ENCODE data around the gene CDKAL1.
"Not testable (repeated sequence)": the region's sequence is repeated elsewhere in the genome, so short reads cannot be mapped to it uniquely, and the experiment has no call there.

The CDKAL1 gene

DNA sequence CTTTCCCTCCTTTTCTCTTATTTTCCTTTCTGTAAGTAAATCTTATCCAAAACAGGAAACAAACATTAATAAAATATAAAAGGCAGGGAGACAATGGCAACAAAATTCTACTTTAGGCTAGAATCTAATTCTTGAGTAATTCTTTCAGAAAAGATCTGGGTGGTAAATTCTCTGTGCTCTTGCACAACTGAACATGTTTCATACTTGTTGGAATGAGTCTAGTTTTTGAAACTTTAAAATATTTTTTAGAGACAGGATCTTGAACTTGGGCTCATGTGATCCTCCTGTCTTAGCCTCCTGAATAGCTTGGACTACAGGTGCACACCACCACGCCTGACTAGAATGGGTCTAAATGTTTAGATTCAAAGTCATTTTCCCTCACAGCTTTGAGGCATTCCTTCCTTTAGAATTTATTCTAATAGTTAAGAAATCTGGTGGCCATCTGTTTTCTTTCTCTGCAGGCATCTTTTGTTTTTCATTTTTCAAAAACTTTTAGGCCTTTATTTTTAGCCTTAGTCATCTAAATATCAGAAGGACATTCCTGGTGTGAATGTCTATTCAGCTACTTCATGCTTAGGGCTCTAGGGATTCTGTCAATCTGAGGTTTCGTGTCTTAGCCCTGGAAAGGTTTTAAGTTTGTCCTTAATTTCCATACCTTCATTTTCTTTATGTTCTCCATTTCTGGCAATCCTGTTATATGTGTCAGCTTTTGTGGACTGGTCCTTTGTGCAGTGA lies 76.5 kb downstream of the CDKAL1 start:
- no peak for DNase-seq (ENCODE audit: extremely low spot score)
- POLR2A ChIA-PET: no interaction called here
- TF ChIP-seq LEF1 (IDR thresholded peaks at IDR 0.05; ENCODE audit: borderline replicate concordance) (no peak), SUZ12 (IDR thresholded peaks at IDR 0.05) (no peak), ZNF384 (IDR thresholded peaks at IDR 0.05) (no peak), ELF4 (IDR thresholded peaks at IDR 0.05) (no peak), FOXM1 (IDR thresholded peaks at IDR 0.05; ENCODE audit: borderline replicate concordance) (no peak), FOXK2 (IDR thresholded peaks at IDR 0.05) (no peak), TARDBP (IDR thresholded peaks at IDR 0.05) (no peak), L3MBTL2 (conservative IDR thresholded peaks at IDR 0.05) (no peak), HDGF (IDR thresholded peaks at IDR 0.05; ENCODE audit: borderline replicate concordance) (no peak), CTBP1 (IDR thresholded peaks at IDR 0.05; ENCODE audit: borderline replicate concordance) (no peak), BHLHE40 (IDR thresholded peaks at IDR 0.05; ENCODE audit: borderline replicate concordance) (no peak), FOXA1 (IDR thresholded peaks at IDR 0.05) (no peak), ARNT (IDR thresholded peaks at IDR 0.05) (no peak), NFRKB (IDR thresholded peaks at IDR 0.05) (no peak), SP1 (IDR thresholded peaks at IDR 0.05) (no peak)
- TF ChIP-seq, protein P1, sequence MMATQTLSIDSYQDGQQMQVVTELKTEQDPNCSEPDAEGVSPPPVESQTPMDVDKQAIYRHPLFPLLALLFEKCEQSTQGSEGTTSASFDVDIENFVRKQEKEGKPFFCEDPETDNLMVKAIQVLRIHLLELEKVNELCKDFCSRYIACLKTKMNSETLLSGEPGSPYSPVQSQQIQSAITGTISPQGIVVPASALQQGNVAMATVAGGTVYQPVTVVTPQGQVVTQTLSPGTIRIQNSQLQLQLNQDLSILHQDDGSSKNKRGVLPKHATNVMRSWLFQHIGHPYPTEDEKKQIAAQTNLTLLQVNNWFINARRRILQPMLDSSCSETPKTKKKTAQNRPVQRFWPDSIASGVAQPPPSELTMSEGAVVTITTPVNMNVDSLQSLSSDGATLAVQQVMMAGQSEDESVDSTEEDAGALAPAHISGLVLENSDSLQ (IDR thresholded peaks at IDR 0.05): no peak
- CTCF ChIA-PET: no interaction called here

DNA sequence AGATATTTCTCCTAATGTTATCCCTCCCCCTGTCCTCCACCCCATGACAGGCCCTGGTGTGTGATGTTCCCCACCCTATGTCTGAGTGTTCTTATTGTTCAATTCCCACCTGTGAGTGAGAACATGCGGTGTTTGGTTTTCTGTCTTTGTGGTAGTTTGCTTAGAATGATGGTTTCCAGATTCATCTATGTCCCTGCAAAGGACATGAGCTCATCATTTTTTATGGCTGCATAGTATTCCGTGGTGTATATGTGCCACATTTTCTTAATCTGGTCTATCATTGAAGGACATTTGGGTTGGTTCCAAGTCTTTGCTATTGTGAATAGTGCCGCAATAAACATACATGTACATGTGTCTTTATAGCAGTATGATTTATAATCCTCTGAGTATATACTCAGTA lies 83.3 kb downstream of the CDKAL1 start:
- CTCF ChIA-PET; POLR2A ChIA-PET; DNase-seq (ENCODE audit: extremely low spot score): not testable (repeated sequence)

DNA sequence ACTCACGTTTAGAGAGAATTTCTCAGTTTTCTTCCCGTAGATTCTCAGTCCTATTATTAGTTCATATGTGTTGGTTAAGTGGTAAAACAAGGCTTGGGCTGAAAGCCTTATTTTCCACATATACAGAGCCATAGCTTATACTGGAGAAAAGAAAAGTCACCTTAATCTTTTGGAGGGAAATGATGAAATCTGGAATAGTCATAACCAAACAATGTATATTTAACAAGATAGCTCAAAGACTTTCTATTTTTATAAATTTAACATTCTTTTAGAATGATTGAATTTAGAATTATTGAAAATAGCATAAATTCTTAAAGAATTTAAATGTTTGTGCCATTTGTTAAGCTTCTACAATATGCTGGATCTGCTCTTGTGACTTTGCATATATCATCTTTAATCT lies 85.8 kb downstream of the CDKAL1 start:
- ChIA-PET POLR2A (no interaction called here), CTCF (no interaction called here)
- TF ChIP-seq NFRKB (IDR thresholded peaks at IDR 0.05): no peak
- TF ChIP-seq CTBP1 (IDR thresholded peaks at IDR 0.05; ENCODE audit: borderline replicate concordance): no peak
- TF ChIP-seq ARNT (IDR thresholded peaks at IDR 0.05): no peak
- no peak for TF ChIP-seq L3MBTL2 (conservative IDR thresholded peaks at IDR 0.05)
- no peak for TF ChIP-seq FOXM1 (IDR thresholded peaks at IDR 0.05; ENCODE audit: borderline replicate concordance)
- TF ChIP-seq, protein P1 (IDR thresholded peaks at IDR 0.05): no peak
- no peak for TF ChIP-seq TARDBP (IDR thresholded peaks at IDR 0.05)
- no peak for TF ChIP-seq ELF4 (IDR thresholded peaks at IDR 0.05)
- no peak for TF ChIP-seq FOXA1 (IDR thresholded peaks at IDR 0.05)
- TF ChIP-seq BHLHE40 (IDR thresholded peaks at IDR 0.05; ENCODE audit: borderline replicate concordance): no peak
- no peak for TF ChIP-seq HDGF (IDR thresholded peaks at IDR 0.05; ENCODE audit: borderline replicate concordance)
- no peak for TF ChIP-seq FOXK2 (IDR thresholded peaks at IDR 0.05)
- no peak for TF ChIP-seq ZNF384 (IDR thresholded peaks at IDR 0.05)
- no peak for TF ChIP-seq SUZ12 (IDR thresholded peaks at IDR 0.05)
- no peak for TF ChIP-seq LEF1 (IDR thresholded peaks at IDR 0.05; ENCODE audit: borderline replicate concordance)
- no peak for TF ChIP-seq SP1 (IDR thresholded peaks at IDR 0.05)
- no peak for DNase-seq (ENCODE audit: extremely low spot score)

DNA sequence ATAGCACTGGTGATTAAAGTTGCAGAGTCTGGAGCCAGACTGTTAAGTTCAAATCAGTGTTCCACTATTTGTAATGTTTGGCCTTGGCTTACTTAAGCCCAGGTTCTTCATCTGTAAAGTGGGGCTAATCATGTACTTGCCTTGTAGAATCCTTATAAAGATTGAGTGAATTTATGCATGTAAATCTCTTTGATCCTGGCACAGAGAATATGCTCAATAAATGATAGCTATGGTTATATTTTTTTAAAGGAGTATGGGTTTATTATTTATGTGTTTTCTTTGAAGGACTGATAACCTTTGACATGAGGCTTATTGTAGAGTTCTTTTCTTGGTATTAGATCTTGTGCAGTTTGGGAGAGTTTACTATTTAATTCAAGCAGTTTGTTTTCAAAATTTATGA lies 89.5 kb downstream of the CDKAL1 start:
- ChIA-PET POLR2A (no interaction called here), CTCF (interaction anchor here (0.6 kb wide), 1 partner anchor 137 kb away, joined by 4 read pairs; no protein-coding TSS in a partner anchor)
- TF ChIP-seq SP1 (IDR thresholded peaks at IDR 0.05): no peak
- no peak for TF ChIP-seq FOXM1 (IDR thresholded peaks at IDR 0.05; ENCODE audit: borderline replicate concordance)
- TF ChIP-seq BHLHE40 (IDR thresholded peaks at IDR 0.05; ENCODE audit: borderline replicate concordance): no peak
- TF ChIP-seq, protein P1 (IDR thresholded peaks at IDR 0.05): no peak
- TF ChIP-seq FOXA1 (IDR thresholded peaks at IDR 0.05): no peak
- TF ChIP-seq L3MBTL2 (conservative IDR thresholded peaks at IDR 0.05): no peak
- TF ChIP-seq TARDBP (IDR thresholded peaks at IDR 0.05): no peak
- no peak for DNase-seq (ENCODE audit: extremely low spot score)

DNA sequence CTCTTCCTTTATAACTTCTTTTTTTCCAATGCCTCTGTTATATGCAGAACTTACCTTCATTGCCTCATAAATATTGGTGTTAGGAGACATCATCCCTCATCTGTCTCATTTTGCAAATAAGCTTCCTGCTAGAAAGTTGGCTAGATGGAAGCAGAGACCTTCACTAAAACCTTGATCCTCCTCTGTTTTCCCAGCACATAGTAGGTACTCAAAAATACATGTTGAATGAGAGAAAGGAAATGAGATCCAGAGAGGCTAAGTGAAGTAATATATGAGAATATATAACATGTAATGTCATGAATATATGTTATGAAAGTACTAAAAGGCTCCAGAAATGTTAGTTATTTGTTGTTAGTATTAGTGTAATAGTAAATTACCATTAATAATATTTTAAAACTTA lies 91.9 kb downstream of the CDKAL1 start:
- no peak for DNase-seq (ENCODE audit: extremely low spot score)
- POLR2A ChIA-PET: no interaction called here
- TF ChIP-seq TARDBP (IDR thresholded peaks at IDR 0.05) (no peak), CTBP1 (IDR thresholded peaks at IDR 0.05; ENCODE audit: borderline replicate concordance) (no peak), FOXA1 (IDR thresholded peaks at IDR 0.05) (no peak), ARNT (IDR thresholded peaks at IDR 0.05) (no peak), L3MBTL2 (conservative IDR thresholded peaks at IDR 0.05) (no peak), ELF4 (IDR thresholded peaks at IDR 0.05) (no peak), ZNF384 (IDR thresholded peaks at IDR 0.05) (no peak), SUZ12 (IDR thresholded peaks at IDR 0.05) (no peak), NFRKB (IDR thresholded peaks at IDR 0.05) (no peak), FOXK2 (IDR thresholded peaks at IDR 0.05) (no peak), FOXM1 (IDR thresholded peaks at IDR 0.05; ENCODE audit: borderline replicate concordance) (no peak), BHLHE40 (IDR thresholded peaks at IDR 0.05; ENCODE audit: borderline replicate concordance) (no peak), SP1 (IDR thresholded peaks at IDR 0.05) (no peak), LEF1 (IDR thresholded peaks at IDR 0.05; ENCODE audit: borderline replicate concordance) (no peak)
- TF ChIP-seq, protein P1 (IDR thresholded peaks at IDR 0.05): no peak
- CTCF ChIA-PET: no interaction called here

DNA sequence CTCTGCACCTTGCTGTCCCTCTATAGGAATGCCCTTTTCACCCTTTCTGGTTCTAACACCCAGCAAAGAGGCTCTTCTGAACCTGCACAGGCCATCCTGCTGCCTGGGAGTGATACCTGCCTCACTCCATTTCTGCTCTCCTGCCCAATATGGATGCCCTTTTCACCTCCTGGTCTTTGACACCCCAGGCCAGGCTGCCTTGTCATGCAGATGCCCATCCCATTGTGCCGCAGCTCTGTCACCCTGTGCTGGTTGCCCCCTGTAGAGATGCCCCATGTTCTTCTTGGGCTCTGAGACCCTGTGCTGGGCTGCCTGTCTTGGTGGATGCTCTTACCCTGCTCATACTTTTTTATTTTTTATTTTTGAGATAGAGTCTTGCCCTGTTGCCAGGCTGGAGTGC lies 95.3 kb downstream of the CDKAL1 start:
- no peak for DNase-seq (ENCODE audit: extremely low spot score)
- TF ChIP-seq CTBP1 (IDR thresholded peaks at IDR 0.05; ENCODE audit: borderline replicate concordance) (no peak), ZNF384 (IDR thresholded peaks at IDR 0.05) (no peak), FOXM1 (IDR thresholded peaks at IDR 0.05; ENCODE audit: borderline replicate concordance) (no peak), NFRKB (IDR thresholded peaks at IDR 0.05) (no peak), HDGF (IDR thresholded peaks at IDR 0.05; ENCODE audit: borderline replicate concordance) (no peak), BHLHE40 (IDR thresholded peaks at IDR 0.05; ENCODE audit: borderline replicate concordance) (no peak)
- CTCF ChIA-PET: no interaction called here
- POLR2A ChIA-PET: no interaction called here
